Left renal cortex interstitium (tissue), 4 donors: ENCODE measurements around the gene INF2. TPM values are rescaled to one million over a fixed set of nuclear protein-coding genes. Genes with fewer than 3 reads are reported as not detected.
"Not testable (repeated sequence)": the region's sequence is repeated elsewhere in the genome, so short reads cannot be mapped to it uniquely, and the experiment has no call there.

Experiments
- DNase-seq, 4 donors: peaks; one replicate each; pipeline ENCODE4 v3.0.0-alpha.2; 2013; ENCODE audit warnings: low read depth in 4 of 4, low spot score in 2 of 4, missing footprints in 1 of 4
- polyA plus RNA-seq, 4 donors: library from polyadenylated mRNA; unstranded; fragments of 120-200 nt; gene quantifications; one replicate each; pipeline ENCODE4 v1.2.1, GENCODE V29; 2013; ENCODE audit not compliant: insufficient read length in 4 of 4

The INF2 gene
- polyA plus RNA-seq, 4 donors, result 34.1 to 73.9 (median 64.7) TPM

- no peak for DNase-seq
Measured at GRCh38 chr14:104717646-104718045, 28.2 kb downstream of the INF2 start.

- no peak for DNase-seq
Measured at GRCh38 chr14:104718147-104718546, 28.7 kb downstream of the INF2 start.

GRCh38 chr14:104718871-104719270, 29.5 kb downstream of the INF2 start:
- DNase-seq, result no peak

DNA sequence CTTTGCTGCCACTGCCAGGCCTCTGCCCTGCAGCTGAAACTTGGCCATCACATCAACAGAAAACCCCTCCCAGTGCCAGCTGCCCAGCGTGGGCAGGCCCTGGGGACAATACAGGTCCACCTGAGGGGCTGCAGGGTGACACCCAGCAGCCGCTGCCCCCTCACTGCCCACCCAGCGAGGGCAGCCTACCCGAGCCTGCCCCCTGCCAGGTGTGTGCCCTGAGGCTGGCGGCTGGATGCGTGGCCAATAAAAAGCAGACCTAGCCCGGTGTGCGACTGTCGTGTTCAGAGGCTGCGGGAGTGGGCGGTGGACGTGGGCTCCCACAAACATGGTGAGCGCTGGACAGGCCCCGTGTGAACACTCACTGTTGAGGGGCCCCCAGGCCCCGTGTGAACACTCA, 29.9 kb downstream of the INF2 start:
- no peak for DNase-seq

- DNase-seq, result no peak
Measured at GRCh38 chr14:104721505-104722431, 32.4 kb downstream of the INF2 start.

- no peak for DNase-seq
Measured at GRCh38 chr14:104722938-104723650, 33.7 kb downstream of the INF2 start.

DNA sequence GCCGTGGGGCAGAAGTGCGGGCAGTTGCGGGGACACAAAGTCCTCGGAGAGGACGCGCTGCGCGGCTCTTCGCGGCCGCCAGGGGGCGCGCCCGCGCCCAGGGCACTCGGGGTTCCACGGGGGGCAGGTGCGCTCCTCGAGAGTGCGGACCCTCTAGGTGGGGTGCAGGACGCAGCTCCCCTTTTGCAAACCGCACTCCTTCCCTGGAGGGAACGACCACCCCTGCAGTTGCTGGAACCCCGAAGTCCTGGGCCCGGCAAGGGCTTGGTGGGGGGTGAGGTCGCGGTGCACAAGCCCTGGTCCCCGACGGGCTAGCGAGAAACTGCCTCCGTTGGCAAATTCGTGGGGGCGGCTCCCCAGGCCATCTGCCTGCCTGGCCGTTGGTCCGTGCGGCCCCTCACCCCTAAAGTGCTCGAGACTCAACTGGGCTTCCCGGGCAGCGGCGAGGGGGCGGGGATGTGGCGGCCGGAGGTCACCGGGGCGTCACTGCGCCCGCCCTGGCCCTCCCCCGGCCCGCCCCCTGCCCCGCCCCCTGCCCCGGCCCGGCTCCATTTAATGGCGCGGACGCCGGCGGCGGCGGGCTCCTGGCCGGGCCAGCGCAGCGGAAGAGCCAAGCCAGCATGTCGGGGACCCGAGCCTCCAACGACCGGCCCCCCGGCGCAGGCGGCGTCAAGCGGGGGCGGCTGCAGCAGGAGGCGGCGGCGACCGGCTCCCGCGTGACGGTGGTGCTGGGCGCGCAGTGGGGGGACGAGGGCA, 34.4 kb downstream of the INF2 start, which contains the start of gene ADSS1:
Gene ADSS1 (plus strand): TSS at position 579 of the 756 bp plus-strand sequence. CDS start 42 bp downstream, at position 621.
- no peak for DNase-seq

GRCh38 chr14:104724407-104724980, 35.1 kb downstream of the INF2 start:
- no peak for DNase-seq

DNA sequence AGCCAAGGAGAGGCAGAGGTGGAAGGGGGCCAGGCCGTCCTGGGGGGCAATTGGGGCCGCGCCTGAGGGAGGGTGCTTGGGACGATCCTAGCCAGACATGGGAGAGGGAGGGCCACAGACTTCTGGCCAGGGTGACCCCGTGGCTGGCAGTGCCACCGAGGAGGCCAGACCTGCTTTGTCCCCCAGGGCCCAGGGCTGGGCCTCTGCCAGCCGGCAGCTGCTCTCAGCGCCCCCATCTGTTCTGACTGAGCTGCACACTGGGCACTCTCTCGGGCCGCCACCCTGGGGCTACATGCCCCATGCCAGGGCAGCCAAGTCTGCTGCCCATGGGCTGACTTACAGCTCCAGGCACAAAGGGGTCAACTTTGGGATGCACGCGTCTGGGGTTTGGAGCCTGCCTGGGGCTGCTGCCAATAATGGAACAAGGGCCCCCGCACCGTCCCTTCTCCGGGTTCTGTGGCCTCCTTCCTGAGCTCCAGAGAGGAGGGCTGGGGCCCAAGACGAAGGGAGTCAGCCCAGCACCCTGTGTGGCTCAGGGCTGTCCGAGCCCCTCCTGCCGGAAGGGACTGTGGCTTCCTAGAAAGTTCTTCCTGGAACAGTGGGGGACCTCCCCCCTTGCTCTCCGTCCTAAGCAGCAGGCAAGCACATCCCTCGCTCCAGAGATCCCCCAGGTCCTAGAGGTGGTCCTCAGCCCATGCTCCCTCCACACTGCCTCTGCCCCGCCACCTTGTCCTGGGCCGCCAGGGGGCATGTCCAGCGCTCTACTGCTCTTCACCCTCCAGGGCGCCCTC, 35.8 kb downstream of the INF2 start:
- no peak for DNase-seq

DNA sequence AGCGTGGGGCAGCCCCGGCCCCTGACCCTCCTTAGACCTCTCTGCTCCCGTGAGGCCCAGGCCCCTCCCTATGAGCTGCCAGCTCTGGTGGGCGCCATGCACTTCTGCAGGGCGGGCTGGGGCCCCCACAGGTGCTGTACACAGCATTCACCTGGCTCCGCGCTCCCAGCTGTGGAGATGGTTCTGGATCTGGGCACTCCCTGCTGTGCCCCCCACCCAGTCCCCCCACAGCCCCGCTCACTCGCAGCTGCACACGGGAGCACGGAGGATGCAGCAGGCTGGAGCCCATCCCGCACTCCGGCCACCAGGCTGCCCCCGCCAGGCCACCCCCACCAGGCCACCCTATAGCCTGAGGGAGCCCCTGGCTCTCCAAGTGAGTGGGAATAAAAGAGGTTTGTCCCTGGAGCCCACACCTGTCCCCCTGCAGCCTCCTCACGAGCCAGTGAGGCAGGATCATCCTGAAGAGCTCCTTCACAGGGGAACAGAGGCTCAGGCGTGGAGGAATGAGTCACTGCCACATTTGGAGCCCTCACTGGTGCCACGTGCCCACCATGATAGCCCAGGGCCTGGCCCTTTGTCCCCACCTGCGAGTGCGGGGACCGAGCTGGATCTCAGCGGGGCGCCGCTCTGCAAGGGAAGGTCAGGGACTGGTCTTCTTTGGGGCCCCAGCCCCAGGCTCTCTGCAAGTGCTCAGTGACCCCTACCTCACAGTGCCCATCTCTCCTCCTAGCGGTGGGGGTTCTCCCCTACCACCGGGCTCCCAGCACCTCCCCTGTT, 36.5 kb downstream of the INF2 start:
- DNase-seq, result no peak

GRCh38 chr14:104726600-104727451, 37.4 kb downstream of the INF2 start:
- no peak for DNase-seq

DNA sequence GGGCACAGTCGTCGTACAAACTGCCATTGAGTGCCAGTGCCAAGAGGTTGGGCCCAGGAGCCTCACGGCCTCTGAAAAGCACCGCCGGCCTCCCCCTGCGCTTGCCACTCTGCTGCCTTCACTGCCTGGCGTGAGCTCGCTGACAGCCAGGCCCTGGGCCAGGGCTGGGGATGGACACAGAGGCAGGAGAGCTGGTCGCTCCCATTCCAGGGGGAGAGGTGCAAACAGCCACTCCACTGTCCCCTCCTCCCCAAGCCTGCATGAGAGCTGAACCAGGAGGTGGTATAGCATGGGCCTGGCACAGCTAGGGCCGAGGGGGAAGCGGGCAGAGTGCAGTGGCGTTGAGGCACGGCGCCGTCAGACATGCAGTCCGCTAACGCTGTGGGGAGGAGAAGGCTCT, 39.2 kb downstream of the INF2 start:
- DNase-seq, result no peak

- DNase-seq, result not testable (repeated sequence)
Measured at GRCh38 chr14:104729176-104729834, 39.9 kb downstream of the INF2 start.

GRCh38 chr14:104729835-104730181, 40.4 kb downstream of the INF2 start:
- no peak for DNase-seq

DNA sequence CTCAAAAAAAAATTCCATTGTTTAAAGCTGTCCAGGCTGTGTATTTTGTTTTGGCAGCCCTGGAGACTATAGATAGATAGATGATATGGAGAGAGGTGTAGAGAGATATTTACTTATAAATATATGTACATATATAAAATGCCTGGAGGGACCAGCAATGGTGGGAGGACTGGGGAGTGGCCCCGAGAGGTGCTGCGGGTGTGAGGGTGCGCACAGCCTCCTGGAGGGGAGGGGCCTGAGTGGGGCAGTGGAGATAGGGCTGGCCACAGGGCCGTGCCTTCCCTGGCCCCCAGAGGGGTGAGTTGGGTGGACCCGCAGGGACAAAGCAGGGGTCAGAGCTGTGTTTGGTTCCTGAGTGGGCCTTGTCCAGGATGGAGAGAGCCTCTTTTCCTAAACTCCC, 41.1 kb downstream of the INF2 start:
- DNase-seq, result no peak

DNA sequence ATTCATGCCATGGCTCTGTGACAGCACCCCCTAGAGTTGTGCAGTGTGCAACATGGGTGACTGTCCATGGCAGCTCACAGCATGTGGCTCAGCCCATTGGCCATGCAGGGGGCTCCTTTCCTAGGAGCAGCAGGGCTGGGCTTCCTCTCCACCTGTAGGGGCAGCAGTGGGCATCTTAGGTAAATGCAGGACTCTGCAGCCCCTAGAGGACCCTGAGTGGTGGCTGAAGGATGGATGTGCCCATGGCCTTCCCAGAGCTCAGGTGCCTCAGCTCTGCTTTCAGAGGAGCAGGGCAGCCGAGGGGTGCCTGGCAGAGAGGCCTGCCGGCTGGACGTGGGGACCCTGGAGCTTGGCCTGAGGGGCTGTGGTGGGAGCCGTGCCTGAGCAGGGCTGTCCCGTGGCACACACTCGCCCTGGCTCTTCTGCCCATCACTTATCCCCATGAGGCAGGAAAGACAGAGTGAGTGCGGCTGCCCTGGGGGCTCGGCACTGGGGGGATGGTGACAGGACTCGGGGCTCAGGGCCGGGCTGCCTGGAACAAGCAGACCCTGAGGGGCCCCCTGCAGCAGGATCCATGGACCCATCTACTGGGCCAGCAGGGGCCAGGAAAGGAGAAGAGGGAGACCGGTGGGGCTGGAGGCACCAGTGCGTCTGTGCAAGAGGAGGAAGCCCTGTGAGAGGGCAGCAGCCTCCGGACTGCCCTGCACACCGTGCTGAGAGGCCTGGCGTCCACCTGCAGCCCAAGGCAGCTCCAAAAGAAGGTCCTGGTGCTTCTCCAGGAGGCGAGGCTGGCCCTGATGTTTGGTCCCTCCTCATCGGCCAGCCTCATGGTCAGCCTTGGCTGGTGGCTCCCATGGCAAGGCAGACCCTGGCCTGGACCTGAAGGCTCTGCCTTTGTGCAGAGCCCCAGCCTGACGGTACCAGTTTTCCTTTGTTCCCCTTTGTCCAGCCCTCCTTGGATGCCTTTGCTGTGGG, 42.2 kb downstream of the INF2 start:
- DNase-seq, result no peak
